A172 (cell line): ENCODE measurements around the gene EYA2. TPM values are rescaled to one million over a fixed set of nuclear protein-coding genes. Genes with fewer than 3 reads are reported as not detected.
A peak's percentile ranks its signal among the peaks of the same experiment; 100 is the strongest.
"Not testable (repeated sequence)": the region's sequence is repeated elsewhere in the genome, so short reads cannot be mapped to it uniquely, and the experiment has no call there.

ENCODE experiments used
- DNase-seq: peaks from one replicate; pipeline ENCODE4 v3.0.0-alpha.2; 2015; ENCODE audit warnings: low spot score
- total RNA-seq: library from RNA; depleted of rRNA; stranded (reverse); fragments of >200 nt; shearing (Covaris generic); gene quantifications from 2 replicates; pipeline ENCODE4 v1.2.3, GENCODE V29; 2014

EYA2 gene
- total RNA-seq, 1 experiment from 2014 or later: 0.47 TPM

GRCh38 chr20:46955601-46956556 lies 61.2 kb downstream of the EYA2 start:
- no peak for DNase-seq

GRCh38 chr20:46959081-46959692 lies 64.5 kb downstream of the EYA2 start:
- DNase-seq: peak; percentile 97

DNA sequence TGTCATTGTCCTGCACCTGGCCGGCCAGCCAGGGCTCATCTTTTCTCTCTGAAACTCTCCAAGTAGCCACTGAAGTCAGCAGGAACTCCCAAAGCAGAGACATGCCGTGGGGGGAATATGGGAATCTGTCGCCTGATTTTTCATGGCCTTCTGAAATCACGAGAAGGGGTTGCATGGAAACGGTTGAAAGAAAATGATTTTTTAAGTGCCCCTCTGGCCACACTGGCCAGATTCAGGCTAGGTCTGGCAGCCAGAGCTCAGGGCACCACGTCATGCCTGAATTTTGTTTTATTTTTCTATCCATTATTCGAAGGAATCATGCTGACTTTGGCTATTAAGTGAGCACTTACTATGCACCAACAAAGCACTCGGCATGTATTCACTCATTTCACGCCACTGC lies 65.2 kb downstream of the EYA2 start:
- no peak for DNase-seq

DNA sequence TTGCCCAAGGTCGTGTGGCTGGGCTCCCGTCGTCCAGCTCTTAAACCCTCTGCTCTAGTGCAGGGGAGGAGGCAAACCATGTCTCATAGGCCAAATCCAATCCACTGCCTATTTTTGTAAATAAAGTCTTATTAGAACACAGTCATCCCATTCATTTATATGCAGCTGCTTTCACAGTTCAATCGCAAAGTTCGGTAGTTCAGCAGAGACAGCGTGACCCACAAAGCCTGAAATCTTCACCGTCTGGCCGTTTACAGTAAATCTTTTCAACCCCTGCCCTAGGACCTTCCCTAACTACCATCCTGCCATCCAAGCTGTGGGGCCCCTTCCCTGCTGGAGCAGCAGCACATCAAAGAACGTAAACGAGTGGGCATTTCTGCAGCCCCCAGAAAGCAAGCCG lies 65.9 kb downstream of the EYA2 start:
- no peak for DNase-seq

- not testable (repeated sequence) for DNase-seq
Observed at GRCh38 chr20:46961968-46962367, 67.3 kb downstream of the EYA2 start.

GRCh38 chr20:46962452-46963195 lies 68.0 kb downstream of the EYA2 start:
- no peak for DNase-seq

GRCh38 chr20:46963196-46963529 lies 68.5 kb downstream of the EYA2 start:
- DNase-seq: no peak

DNA sequence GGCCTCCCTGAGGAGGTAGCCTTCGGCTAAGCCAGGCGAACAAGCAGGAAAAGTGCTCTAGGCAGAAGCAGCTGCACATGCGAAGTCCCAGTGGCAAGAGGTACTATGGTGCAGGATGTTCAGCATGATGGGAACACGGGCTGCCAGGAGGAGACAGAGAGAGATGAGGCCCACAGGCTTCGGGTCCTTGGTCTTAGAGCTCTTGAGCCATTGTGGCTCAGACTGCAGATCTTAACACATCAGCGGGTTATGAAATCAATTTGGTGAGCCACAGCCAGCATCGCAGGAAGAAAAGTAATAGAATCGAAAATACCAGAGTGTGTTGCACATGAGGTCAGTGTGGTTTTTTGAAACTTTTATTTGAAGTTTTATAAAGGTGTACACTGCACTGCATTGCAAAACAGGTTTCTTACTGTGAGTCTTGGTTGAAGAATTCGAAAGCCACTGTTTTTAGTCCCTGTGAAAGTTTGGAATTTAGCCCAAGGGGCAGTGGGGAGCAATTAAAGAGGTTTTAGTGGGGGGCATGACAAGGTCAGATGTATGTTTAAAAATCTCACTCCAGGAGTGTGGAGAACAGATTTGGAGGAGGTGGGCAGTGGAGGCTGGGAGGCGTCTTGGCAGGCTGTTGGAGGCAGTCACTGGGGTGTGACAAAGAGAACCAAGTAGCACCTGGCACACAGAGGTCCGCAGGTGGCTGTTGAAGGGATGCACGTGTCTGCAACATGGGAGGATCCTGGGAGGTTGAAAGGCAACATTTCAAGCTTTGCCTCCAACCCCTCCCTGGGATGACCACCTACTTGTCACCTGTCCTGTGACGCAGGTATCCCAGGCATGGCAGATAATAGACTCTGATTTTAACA lies 69.3 kb downstream of the EYA2 start:
- no peak for DNase-seq

- no peak for DNase-seq
Observed at GRCh38 chr20:46964618-46965455, 70.2 kb downstream of the EYA2 start.

DNA sequence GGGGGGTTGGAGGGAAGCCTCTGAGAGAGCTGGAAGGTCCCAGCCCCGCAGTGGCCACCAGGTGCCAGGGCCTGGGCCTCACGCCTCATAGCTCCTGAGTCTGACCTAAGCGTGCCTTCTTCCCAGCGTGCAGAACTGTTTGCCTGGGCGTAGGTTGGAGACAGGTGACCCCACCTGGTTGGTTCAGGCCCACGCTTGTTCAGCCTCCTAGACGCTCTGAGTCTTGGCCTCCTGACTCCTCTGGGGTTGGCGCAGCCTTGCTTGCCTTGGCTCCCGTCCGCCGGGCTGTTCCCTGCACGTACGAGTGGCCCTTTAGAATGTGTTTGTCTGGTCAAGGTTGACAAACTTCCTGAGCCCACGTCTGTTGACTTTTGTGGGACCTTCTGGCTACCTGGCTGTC lies 70.8 kb downstream of the EYA2 start:
- DNase-seq: no peak

DNA sequence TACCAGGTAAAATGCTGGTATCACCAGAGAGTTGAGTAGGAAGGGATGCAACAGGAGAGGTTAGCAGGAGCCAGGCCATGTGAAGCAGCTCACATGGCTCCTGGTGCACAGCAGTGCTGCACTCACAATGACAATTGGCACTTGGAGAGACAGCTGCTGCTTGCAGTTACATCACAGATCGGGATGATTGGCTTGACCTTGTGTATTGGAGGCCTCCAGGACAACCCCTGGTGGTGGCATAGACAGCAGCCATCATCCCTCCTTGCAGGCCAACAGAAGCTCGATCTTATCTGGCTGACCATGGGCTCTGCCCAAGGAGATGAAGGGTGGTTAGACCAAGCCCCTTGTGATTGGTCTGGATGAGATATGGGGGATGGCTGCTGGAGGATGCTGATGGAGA lies 73.0 kb downstream of the EYA2 start:
- no peak for DNase-seq

DNA sequence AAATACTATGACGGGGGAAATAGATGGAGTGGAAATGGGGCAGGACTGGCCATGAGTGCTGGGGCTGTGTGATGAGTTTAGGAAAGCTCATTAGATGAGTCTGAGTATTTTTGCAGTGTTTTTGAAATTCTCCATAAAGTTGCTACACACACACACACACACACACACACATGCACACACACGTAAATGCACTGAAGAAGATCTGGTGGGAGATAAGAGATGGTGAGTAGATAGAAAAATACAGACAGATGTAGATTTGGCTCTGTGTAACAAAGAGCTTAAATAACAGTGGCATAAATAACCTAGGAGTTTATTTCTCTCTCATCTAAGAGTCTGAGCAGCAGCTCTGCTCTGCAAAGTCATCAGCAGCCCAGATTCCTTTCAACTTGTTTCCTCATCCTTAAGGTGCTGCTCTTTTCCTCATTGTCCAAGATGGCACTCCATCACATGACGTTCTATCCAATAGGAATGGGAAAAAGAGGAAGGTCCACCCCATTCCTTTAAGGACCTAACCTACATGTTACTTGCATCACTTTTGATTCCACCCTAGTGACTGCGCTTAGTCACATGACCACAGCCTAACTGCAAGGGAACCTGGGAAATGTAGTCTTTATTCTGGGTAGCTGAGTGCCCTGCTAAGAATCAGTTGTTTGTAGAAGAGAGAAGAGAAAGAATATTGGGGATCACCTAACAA lies 76.4 kb downstream of the EYA2 start:
- peak; percentile 93 for DNase-seq

DNA sequence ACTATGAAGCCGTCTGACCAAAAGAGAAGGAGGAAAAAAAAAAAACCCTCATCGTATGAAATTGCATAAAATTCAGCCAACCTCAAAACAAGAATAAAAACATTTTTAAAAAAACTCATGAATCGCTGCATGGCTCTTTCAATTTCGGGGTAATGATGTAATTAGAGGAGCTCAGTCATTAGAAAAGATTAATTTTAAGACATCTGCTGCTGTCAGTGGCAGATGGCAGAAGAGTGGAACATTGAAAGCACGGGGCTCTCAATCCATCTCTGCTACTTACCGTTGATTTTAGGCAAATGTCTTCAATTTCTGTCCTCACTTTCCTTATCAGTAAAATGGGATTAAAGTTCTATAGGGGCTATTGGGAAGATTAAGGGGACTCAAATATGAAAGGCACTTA lies 79.1 kb downstream of the EYA2 start:
- no peak for DNase-seq

DNA sequence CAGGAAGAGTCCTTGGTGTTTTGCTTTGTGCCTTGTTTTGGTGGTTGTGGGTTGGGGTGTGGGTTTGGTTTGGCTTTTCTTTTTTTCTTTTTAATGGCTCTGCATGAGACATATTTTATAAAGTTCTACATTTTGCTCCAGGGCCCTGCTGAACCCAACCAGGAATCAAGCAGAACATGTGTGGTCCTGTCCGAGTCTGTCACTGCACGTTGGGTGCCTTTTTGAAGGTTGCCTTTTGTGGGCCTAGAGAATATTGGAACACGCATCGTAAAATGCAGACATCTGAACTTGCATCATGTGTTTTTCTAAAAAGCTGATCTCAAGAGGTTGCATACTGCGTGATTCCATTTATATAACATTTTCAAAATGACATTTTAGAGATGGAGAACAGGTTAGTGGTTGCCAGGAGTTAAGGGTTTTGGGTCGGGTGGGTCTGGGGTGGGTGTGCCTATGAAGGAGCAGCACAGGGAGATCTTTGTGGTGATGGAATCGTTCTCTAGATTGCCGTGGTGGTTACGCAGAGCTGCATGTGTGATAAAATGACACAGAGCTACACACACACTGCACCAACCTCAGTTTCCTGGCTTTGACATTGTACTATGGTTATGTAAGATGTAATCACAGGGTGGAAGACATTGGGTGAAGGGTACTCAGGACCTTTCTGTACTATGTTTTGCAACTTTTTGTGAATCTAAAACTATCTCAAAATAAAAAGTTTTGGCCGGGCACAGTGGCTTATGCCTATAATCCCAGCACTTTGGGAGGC lies 80.2 kb downstream of the EYA2 start:
- DNase-seq: no peak

GRCh38 chr20:46975976-46976375 lies 81.3 kb downstream of the EYA2 start:
- DNase-seq: no peak

DNA sequence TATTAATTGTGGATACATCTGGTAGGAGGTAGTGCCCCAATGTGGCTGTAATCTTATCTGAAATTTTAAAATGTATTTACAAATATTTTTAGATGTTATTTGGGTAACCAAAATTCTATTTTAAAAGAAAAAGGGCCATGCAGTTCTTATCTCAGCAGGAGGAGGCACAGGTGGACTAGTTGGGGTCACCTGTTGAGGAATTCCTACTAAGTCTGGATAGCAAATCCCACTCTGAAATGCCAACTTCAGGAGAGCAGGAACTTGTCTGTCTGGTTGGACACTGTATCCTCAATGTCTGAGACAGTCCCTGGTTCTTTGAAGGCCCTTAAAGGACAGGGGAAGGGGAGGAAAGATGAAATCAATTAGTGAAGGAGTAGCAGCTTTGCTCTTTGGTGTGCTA lies 82.6 kb downstream of the EYA2 start:
- DNase-seq: no peak

DNA sequence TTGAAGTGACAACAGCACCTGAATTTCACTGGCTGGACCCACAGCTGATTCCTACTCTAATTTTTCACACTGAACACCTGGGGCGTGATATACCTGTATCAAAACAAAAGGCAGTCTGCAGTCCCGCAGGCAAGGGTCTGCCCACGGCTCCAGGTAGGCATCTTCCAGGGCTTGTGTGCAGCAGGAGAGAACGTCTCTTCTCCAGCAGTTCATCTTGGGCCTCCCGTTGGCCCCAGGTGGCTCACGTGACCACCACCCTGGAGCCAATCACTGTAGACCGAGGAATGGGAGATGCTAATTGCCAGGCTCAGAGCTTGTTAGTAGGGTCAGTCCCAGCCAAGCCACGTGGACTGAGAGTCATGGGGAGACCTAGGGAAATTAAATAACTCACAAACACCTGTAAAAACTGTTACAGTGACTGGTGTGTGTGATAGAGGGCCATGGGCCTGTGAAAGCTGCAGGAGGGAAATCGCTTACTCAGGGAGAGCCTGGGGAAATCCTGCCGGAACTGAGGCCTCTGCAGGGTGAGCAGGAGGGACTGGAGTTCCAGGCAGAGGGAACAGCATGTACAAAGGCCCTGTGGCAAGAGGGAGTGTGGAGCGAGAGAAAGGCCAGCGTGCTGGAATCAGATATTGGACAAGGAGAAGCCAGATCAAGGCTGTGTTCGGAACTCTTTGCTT lies 83.4 kb downstream of the EYA2 start:
- DNase-seq: no peak

- DNase-seq: no peak
Observed at GRCh38 chr20:46978951-46979491, 84.4 kb downstream of the EYA2 start.
